Gastrocnemius medialis (tissue), 4 donors: ENCODE results near the gene SMG6.
"Not testable (repeated sequence)": the region's sequence is repeated elsewhere in the genome, so short reads cannot be mapped to it uniquely, and the experiment has no call there.

Source experiments
- CTCF ChIP-seq, 5 experiments: fragments of 450-650 bp in 3 of 5; fragments of 200-600 bp in 2 of 5; sonication (generic) in 2 of 5; IDR thresholded peaks in 4 of 5; conservative IDR thresholded peaks in 1 of 5; 1 replicate in 4 of 5; 2 replicates in 1 of 5; pipeline ENCODE4 v1.5.1; 2016 to 2019; ENCODE audit warnings: antibody characterized with exemption in 5 of 5, mild to moderate bottlenecking in 3 of 5, moderate library complexity in 3 of 5
- POLR2A ChIP-seq, 2 donors: fragments of 450-650 bp; IDR thresholded peaks; one replicate each; pipeline ENCODE4 v1.6.1; 2017; ENCODE audit warnings: antibody characterized with exemption in 2 of 2, mild to moderate bottlenecking in 2 of 2, moderate library complexity in 2 of 2

GRCh38 chr17:2013220-2013993 is 290.2 kb downstream of the SMG6 start:
- TF ChIP-seq CTCF (IDR thresholded peaks at IDR 0.05 in 4 of 5, conservative IDR thresholded peaks at IDR 0.05 in 1 of 5); POLR2A (IDR thresholded peaks at IDR 0.05): not testable (repeated sequence)
